SKM-1 (cell line): ENCODE results near the gene RBM4.

Experiments
- DNase-seq: peaks from one replicate; lab custom pipeline; 2025; ENCODE audit not compliant: unreplicated experiment; lab: John Stamatoyannopoulos, UW

The RBM4 gene

DNA sequence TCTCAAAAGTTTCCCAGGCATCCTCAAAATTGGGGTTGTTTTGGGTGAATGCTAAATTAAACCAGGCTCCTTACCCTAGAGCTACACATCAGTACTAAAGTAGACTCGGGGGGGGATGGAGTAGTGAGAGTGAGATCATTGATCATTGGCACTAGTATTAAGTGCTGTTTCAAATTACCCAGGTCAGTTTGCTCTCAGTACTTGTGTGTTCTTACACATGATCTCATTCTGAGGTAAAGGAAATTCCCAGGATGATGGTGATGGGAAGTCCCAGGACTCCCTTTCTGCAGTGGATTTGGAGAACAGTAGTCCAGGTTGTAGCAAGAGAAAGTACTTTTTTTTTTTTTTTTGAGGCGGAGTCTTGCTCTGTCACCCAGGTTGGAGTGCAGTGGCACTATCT, 12.5 kb downstream of the RBM4 start:
- no peak for DNase-seq

DNA sequence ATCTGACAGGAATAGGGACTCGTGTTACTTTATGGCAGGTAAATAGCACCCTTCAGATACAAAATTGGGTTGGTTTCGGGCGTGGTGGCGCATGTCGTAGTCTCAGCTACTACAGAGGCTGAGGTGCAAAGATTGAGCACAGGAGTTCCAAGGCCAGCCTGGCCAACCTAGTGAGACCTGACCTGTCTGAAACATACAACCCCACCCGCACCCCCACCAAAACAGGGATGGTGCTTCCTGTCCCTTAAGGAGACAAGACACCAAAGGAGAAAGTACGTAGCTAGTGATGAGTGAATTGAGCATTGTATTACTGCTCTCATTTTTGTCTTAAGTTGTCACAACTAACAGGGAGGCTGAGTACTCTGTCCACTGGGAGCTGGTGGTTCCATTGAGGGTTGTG, 14.1 kb downstream of the RBM4 start:
- no peak for DNase-seq

DNA sequence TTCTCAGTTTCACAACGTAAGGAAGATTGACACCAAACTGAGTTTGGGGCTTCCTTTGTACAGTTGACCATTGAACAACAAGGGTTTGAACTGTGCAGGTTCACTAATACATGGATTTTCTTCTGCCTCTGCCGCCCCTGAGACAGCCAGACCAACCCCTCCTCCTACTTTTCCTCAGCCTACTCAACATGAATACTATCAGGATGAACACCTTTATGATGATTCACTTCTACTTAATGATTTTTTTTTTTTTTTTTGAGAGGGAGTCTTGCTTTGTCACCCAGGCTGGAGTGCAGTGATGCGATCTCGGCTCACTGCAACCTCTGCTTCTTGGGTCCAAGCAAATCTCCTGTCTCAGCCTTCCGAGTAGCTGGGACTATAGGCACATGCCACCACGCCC, 14.6 kb downstream of the RBM4 start:
- no peak for DNase-seq

DNA sequence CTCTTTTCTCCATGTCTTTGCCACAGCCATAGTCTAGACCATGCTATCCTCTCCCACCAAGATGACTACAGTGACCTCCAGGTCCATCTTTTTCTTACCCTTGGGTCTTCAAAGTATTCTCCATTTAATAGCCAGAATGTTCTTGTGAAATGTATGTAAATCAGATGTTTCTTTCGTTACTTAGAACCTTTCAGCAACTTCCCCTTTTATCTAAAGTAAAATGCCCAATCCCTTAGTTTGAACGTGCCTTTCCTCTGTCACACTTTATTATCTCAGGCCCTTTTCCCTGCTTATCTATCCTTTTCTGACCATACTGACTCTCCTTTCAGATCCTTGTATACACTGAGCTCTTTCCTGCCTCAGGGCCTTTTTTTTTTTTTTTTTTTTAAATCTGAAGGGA, 21.3 kb downstream of the RBM4 start:
- DNase-seq: no peak

DNA sequence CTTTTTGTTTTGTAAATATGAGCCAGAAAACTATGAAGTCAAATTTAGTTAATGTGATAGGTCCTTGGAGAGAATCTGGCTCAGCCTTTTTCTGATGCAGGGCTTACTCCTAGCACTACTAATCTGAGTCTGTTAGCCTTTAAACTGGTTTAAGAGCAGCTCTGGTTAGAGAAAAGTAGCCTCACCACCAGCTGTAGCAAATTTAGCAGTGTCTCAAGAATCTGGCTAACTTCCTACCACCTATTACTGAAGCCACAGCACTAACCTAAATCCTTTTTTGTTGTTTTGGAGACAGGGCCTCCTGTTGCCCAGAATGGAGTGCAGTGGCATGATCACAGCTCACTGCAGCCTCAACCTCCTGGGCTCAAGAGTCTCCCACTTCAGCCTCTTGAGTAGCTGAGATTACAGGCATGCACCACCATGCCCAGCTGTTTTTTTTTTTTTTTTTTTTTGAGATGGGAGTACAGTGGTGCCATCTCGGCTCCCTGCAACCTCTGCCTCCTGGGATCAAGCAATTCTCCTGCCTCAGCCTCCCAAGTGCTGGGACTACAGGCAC, 25.3 kb downstream of the RBM4 start:
- no peak for DNase-seq

DNA sequence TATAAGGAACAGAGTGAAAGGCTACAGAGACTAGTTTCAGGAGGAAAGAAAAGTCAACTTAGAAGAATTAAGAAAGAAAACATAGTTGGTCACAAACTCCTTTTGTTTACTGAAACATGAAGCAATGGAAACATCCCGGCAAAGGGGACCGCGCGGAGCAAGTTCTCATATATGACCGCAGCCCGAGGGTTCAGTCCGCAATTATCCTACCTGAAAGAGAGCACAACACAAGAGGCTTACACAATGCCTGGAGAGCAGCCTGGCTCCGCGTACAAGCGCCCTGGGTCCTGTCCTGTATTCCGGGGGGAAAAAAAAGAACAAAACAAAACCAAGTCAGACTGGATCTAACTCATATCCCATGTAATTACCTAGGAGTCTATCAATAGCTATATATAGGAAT, 26.9 kb downstream of the RBM4 start:
- no peak for DNase-seq

DNA sequence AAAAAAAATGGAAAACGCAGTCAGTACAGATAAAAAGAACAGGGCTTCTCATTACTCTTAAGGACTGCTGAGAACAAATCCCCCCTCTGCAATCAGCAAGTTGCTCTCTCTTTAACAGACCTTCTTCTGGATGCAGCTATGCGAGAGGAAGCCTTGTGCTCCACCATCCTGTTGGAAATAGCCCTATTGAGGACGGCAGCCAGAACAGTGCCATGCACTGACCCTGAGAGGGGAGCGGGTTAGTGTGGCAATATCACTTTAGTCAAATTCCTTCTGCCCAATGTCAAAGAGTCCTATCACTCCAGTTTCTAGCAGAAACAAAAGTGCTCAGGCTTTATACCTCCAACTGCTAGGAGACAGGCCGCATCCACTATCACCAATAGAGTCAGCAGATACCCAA, 32.3 kb downstream of the RBM4 start:
- no peak for DNase-seq

DNA sequence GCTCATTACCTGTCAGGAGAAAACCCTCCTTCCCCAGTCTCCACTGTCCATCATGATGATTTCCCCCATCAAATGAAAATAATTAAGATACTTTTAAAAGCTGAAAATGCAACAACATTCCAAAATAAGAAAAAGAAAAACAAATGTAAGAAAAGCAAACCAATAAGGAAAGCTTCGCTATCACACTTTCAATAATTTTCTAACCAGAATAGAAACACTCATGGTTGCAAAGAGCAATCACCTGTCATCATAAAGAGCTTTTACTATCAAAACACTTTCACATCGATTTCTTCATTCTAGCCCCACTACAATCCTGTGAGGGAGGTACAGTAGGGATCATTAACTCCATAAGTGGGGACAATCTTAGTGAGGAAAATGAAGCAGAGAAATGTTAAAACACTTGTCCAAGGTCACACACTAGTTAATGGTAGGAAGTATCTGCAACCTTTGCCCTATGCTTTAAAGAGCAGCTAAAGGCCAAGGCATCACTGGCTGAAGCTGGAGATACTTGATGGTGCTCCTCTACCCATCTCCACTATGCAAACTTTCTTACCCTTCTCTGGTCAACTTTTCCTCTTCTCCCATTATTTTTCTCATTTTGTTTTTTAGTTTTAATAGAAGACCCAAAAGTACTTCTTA, 36.6 kb downstream of the RBM4 start:
- no peak for DNase-seq

DNA sequence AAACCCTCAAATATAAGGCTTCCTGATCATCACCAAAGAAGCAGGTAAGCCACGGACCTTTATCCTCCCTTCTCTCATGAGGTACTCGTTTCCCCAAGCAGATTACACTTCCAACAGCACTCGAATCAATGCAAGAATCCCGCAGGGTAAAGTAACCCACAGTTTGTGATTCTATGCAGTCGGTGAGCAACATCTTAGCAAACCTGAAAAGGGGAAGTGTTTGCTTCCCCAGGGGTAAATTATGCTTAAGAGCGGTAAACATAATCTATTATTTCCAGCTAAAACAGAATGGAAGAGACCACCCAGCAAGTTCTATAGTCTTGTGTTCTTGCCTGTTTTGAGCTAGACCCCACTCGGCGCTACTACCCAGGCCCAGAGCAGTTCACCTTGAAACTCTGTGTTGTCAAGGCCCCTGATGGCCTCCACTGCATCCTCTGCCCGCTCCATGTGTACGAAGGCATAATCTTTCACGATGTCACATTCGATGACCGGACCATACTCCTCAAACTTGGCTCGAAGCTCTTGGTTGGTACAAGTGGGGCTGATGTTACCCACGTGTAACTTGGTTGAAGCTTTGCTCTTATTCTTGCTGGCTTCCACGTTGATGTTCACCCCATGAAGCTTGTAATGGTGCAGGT, 37.9 kb downstream of the RBM4 start:
- DNase-seq: no peak

DNA sequence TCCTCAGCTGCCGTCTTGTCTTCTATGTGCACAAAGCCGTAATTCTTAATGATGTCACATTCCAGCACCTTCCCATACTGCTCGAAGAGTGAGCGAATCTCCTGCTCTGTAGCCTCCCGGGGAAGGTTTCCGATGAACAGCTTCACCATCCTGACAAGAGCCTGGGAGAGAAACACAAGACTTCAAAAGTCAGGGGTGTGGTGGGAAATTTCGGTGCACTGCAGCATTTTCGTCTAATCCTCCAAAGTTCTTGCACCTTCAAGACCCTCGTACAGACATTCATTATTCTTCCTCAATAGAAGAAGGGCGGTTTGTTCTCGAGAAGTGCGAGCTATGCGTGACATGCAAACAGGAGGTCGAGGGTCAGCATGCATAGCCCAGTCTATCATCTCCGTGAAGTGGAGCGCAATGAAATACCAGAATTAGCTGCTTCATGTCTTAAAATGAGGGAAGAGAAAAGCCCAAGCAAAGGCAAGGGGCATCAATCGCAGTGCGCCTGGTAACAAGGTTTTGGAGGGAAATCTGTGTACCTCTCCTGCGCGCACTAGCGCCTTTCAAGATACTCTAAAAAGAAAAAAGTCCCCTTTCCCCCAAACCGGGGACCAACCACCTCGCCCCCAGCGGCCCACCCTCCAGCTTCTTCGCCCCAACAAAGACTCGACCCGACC, 38.6 kb downstream of the RBM4 start:
- DNase-seq: no peak

DNA sequence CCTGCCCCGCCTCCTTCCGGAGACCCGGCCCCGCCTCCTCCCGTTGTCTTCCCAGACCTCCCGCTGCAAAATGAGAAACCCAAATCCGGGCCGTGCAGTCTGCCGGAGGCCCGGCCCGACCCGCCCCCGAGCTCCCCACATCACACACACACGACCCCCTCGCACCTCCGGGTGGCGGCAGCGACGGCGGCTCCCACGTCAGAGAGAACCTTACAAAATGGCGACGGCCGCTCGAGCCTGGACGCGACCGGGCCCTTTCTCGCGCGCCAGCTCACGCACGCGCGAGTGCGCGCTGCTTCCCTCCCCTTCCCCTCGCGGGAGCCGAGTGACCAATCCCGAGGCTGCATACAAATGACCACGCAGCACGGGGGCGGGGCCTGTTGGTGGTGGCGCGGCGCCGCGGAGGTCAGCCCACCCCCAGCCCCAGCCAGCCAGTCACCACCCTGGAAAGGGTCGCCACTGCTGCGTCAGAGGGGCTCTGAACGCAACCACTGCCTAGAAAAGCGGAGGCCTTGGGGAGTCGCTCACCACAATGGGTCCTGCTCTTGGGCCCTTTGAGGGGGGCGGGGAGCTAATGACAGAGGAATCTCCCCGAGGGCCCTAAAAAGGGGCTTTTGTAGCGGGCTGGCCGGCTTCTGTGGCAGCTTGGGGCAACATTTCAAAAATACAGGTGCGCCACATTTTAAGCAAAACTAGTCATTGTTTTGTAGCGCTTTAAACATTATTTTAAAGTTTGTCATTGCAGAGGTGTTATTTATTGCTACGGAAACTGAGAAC, 39.3 kb downstream of the RBM4 start, which contains the start of gene RBM4B:
TSS of gene RBM4B (minus strand) at position 289 of the 777 bp plus-strand sequence. CDS start 808 bp downstream, outside the sequence.
- DNase-seq: peak; percentile 88

DNA sequence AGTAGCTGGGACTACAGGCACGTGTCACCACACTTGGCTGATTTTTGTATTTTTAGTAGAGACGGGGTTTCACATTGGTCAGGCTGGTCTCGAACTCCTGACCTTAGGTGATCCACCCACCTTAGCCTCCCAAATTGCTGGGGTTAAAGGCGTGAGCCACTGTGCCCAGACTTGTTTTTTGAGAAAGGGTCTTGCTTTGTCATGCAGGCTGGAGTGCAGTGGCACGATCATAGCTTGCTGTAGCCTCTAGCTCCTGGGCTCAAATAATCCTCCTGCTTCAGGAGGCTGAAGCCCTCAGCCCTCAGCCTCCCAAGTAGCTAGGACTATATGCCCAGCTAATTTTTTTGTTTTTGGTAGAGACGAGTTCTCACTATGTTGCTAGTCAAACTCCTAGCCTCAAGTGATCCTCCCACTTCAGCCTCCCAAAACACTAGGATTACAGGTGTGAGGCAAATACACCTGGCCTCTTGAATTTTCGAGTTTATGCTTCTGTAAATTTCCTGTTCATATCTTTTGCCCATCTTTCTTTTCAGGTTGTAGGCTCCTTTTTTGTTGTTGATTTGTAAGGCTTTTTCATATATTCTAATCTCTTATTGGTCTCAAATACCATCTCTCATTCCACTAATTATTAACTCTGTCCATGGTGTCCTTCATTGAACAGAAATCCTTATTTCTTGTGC, 42.6 kb downstream of the RBM4 start:
- DNase-seq: no peak

DNA sequence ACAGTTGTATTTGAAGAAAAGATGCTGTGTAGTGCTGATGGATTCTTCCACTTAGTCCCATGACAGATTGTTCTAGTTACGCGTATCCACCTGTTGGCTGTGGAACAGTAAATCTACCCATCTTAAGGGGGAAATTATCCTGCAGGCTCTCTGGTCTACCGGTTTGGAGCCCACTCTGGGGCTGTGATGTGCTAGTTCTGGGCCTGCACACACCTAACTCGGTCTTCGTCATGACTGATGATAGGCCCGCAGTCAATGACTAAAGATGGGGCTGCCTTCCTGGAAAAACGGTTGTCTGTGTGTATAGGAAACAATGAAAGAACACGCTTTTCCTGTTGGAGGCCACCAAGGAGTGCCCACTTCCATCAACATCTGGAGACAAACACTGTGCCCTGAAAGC, 45.4 kb downstream of the RBM4 start:
- DNase-seq: no peak

DNA sequence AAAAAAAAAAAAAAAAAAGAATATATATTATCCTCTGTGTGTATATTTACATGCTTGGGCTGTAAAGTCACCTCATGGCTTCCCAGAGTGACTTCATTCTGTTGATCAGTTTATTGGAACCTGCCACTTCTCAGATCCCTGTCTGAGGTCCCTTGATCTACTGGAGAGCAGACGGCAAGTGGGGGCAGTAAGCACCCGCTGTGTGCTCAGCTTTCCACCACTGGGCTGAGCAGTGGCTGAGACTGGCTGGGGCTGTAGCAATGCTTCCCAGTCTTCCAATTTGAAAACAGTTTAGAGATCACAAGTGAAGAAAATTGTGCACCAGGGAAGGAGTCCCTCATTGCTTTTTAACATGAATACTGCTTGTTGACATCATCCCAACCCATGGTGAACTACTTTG, 46.1 kb downstream of the RBM4 start:
- DNase-seq: no peak

DNA sequence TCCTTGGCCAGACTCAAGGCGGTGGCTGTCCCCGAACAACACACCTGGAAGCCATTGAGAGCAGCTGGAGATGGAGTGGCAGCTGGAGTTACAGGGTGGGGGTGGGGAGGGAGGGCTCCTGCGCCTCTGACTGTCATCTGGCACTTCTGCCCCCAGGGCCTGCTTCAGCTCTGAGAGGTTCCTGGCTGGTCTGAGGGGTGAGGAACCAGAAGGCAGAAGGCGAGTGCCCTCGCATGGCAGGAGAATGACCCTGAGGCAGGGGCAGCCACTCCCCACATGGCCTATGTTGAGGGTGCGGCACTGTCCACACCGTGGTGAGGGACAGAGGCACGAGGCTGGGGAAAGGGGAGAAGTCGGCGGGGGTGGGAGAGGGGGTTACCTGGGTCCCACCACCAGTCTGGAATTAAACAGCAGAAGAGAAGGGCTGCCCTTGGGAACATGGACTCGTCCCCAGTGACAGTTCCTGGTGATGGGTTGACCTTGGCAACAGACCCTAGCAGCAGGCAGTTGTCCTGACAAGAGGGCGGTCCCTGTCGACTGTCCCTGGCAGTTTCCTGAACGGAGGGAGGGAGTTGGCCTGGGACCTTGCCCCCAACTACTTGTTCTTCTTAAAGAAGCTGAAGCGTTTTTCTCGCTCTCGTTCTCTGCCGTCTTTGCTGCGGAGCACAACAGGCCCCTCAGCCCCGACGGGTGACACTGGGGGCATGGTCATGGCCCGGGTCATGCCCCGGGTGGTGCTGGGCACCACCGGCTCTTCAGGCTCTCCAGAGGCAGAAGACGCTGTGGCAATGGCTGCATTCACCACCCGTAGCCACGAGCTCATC, 47.0 kb downstream of the RBM4 start:
- no peak for DNase-seq

DNA sequence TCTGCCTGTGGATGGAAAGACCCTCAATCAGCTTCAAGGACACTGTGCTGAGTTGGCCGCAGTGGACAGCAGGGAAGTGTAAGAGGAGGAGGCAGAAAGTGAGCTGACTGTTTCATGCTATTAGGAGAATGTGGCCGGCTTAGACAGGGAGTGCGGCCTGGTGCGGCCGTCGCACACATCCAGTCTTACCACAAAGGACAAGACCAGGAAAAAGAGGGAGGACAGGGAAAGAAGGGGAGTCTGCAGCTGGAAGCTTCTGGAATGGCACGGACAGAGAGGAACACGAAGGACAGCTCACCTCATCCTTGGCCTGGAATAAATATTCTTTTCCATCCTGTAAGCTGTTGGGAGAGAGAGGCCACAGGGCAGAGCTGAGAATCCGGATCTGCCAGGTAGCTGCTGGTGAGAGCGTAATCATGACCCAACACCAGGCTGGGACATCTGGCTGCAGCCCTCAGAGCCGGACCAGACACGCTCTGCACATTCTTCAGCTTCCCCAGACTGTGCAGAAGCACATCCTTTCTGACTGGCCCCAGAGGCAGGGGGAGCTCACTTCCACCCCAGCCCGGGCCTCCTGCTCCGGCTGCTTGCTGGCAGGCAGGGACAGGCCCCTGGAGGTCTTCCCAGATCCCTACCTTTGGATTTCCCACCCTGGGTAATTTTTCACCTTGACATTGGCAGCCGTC, 47.7 kb downstream of the RBM4 start:
- DNase-seq: no peak

DNA sequence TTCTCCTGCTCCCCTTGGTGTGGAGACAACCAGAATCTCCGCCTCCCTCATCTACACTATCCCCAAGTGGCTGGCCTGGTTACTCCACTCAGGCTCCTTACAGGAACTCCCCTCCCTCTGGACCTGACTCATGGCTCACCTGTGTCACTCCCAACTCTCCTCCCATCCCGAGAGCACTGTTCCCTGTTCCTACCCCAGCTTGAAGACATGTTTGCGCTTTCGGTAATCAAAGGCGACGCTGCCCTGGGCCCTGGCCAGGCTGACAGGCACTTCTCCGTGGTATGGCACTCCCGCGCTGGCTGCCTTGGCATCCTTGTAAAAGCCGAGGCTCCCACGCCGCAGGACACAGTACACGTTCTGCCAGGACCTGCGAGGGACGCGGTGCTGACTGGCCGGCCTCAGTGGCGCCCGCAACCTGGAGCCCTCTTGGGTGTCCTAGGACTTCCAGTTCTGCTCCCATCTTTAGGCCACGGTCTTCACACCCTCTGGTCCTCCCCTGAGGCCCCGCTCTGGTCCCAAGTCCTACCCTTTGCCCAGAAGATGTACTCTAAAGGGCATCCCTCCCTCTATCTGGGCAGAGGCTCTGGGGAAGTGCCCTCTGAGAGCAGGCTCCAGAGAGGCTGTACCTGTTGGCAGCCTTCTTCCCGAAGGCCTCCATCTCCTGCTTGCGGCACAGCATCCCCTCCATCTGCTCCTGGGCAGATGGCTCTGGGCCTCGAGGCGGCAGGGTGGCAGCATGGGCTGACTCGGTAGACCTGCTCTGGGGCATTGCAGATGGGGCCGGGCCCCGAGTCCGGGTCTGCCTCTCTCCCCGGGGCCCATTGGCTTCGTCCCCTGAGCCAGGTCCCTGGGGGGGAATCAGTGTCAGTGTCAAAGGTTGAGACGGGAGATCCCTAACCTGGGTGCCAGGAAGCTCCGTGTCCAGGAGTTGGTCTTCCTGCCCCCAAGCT, 48.6 kb downstream of the RBM4 start:
- no peak for DNase-seq

DNA sequence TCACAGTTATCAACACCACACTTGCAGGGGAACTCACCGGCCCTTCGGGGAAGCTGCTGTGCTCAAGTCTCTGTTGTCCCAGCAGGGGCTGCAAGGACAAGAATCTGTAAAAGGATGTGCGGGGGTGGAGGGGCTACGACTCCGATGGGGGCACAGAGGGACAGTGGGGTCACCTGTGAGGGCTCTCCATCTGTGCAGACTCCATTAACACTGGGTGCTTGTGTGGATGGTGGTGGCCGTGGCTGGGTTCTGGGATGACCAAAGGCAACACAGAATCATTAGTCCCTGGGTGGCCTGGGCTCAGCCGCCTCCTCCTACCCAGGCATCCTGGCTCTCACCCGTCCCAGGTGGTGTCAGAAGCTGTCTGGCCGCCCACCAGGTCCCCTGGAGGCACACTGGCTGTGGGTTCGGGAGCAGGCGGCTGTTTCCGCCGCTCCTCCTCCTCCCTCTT, 49.4 kb downstream of the RBM4 start:
- no peak for DNase-seq
